Measurements from ENCODE around the gene UVRAG.

UVRAG gene

GRCh38 chr11:76103460-76103859 is 288.4 kb downstream of the UVRAG start:
- no peak overlapping the region for H2AFZ ChIP-seq (ENCODE audit: low read depth, low read length, severe bottlenecking)
- H3K36me3 ChIP-seq (ENCODE audit: low read length): peaks cover 9% of the 10 kb centered on the region; the same call in 1 of the 2 replicates
- H3K27me3 ChIP-seq (ENCODE audit: low read length): no peaks in the 10 kb centered on the region
- no peak overlapping the region for H3K9ac ChIP-seq (ENCODE audit: low read length)
- TF ChIP-seq EZH2phosphoT487 (conservative IDR thresholded peaks at IDR 0.05; ENCODE audit: low read length): no peak
- no peak for TF ChIP-seq CTCF (IDR thresholded peaks at IDR 0.05; ENCODE audit: insufficient read depth, low read length, poor library complexity, severe bottlenecking)
- no peaks in the 10 kb centered on the region for H3F3A ChIP-seq (ENCODE audit: insufficient read depth)
- no peak overlapping the region for H3K4me3 ChIP-seq (ENCODE audit: insufficient read depth, low read length, poor library complexity, severe bottlenecking)
- H3K4me2 ChIP-seq (ENCODE audit: low read depth, low read length, poor library complexity, severe bottlenecking): no peak overlapping the region
- peaks cover 20% of the 10 kb centered on the region; the same call in 1 of the 2 replicates for H3K79me2 ChIP-seq (ENCODE audit: insufficient read depth, low read length)
- no peaks in the 10 kb centered on the region for H3K9me2 ChIP-seq (replicated peaks; ENCODE audit: insufficient read depth, low read length)
- no peaks in the 10 kb centered on the region for H4K20me1 ChIP-seq (ENCODE audit: low read depth, low read length)
- H3K27ac ChIP-seq (ENCODE audit: low read depth, low read length): no peak overlapping the region
- no peaks in the 10 kb centered on the region for H3K9me3 ChIP-seq (ENCODE audit: insufficient read depth, low read length)

GRCh38 chr11:76104285-76104684 is 289.3 kb downstream of the UVRAG start:
- no peaks in the 10 kb centered on the region for H3K9me2 ChIP-seq (replicated peaks; ENCODE audit: insufficient read depth, low read length)
- no peaks in the 10 kb centered on the region for H3K9me3 ChIP-seq (ENCODE audit: insufficient read depth, low read length)
- H3K4me2 ChIP-seq (ENCODE audit: low read depth, low read length, poor library complexity, severe bottlenecking): no peak overlapping the region
- peaks cover 8% of the 10 kb centered on the region; the same call in 1 of the 2 replicates for H3K36me3 ChIP-seq (ENCODE audit: low read length)
- no peak overlapping the region for H2AFZ ChIP-seq (ENCODE audit: low read depth, low read length, severe bottlenecking)
- no peak overlapping the region for H3K9ac ChIP-seq (ENCODE audit: low read length)
- TF ChIP-seq CTCF (IDR thresholded peaks at IDR 0.05; ENCODE audit: insufficient read depth, low read length, poor library complexity, severe bottlenecking): no peak
- no peak for TF ChIP-seq EZH2phosphoT487 (conservative IDR thresholded peaks at IDR 0.05; ENCODE audit: low read length)
- no peak overlapping the region for H3K27ac ChIP-seq (ENCODE audit: low read depth, low read length)
- no peaks in the 10 kb centered on the region for H3K27me3 ChIP-seq (ENCODE audit: low read length)
- H4K20me1 ChIP-seq (ENCODE audit: low read depth, low read length): no peaks in the 10 kb centered on the region
- H3K79me2 ChIP-seq (ENCODE audit: insufficient read depth, low read length): peaks cover 20% of the 10 kb centered on the region; the same call in 1 of the 2 replicates
- no peak overlapping the region for H3K4me3 ChIP-seq (ENCODE audit: insufficient read depth, low read length, poor library complexity, severe bottlenecking)
- no peaks in the 10 kb centered on the region for H3F3A ChIP-seq (ENCODE audit: insufficient read depth)

- Histone ChIP-seq H2AFZ (ENCODE audit: low read depth, low read length, severe bottlenecking) (no peak overlapping the region), H4K20me1 (ENCODE audit: low read depth, low read length) (no peaks in the 10 kb centered on the region), H3K27me3 (ENCODE audit: low read length) (no peaks in the 10 kb centered on the region), H3K27ac (ENCODE audit: low read depth, low read length) (no peak overlapping the region), H3K9me3 (ENCODE audit: insufficient read depth, low read length) (no peaks in the 10 kb centered on the region), H3K9me2 (replicated peaks; ENCODE audit: insufficient read depth, low read length) (no peaks in the 10 kb centered on the region), H3K36me3 (ENCODE audit: low read length) (no peaks in the 10 kb centered on the region), H3K79me2 (ENCODE audit: insufficient read depth, low read length) (peaks cover 15% of the 10 kb centered on the region; the same call in 1 of the 2 replicates), H3F3A (ENCODE audit: insufficient read depth) (no peaks in the 10 kb centered on the region), H3K4me3 (ENCODE audit: insufficient read depth, low read length, poor library complexity, severe bottlenecking) (no peak overlapping the region), H3K9ac (ENCODE audit: low read length) (no peak overlapping the region), H3K4me2 (ENCODE audit: low read depth, low read length, poor library complexity, severe bottlenecking) (no peak overlapping the region)
- TF ChIP-seq CTCF (IDR thresholded peaks at IDR 0.05; ENCODE audit: insufficient read depth, low read length, poor library complexity, severe bottlenecking) (no peak), EZH2phosphoT487 (conservative IDR thresholded peaks at IDR 0.05; ENCODE audit: low read length) (no peak)
These were observed 290.6 kb downstream of the UVRAG start for GRCh38 chr11:76105637-76106036.
